ENCODE measurements around the gene KRTAP10-5.
"Not testable (repeated sequence)": the region's sequence is repeated elsewhere in the genome, so short reads cannot be mapped to it uniquely, and the experiment has no call there.

KRTAP10-5 gene

DNA sequence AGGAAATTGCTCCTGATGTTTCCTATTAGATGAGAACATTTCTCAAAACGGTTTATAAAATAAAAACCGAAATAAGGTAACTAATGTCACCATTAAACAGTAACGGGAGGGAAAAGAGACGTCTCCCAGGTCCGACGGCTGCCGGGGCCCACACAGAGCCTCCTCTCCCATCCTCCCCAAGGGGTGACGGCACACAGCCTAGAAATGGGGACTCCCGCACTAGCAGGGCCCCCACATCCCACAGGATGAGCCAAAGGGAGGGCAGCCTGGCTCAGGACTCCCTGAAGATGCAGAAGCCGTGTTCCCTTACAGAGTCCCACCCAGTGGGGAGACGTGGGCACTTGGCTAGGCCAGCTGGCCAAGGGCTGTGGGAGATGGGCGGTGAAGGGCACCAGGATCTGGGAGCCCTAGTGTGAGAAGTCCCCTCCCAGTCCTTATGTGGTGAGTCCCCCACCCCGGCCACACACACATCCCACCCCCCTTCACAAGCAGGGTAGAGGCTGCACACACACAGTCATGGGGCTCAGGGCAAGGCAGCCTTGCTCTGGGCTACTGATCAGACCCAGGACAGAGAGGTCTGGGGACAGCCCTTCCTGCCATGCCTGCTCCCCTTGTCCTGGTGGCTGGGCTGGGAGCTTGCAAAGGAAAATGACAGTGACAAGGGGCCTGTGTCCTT, 25.1 kb downstream of the KRTAP10-5 start:
- FAIRE-seq: no peak
- no peak for DNase-seq (ENCODE audit: insufficient read length, low spot score)
- TF ChIP-seq, protein P1, sequence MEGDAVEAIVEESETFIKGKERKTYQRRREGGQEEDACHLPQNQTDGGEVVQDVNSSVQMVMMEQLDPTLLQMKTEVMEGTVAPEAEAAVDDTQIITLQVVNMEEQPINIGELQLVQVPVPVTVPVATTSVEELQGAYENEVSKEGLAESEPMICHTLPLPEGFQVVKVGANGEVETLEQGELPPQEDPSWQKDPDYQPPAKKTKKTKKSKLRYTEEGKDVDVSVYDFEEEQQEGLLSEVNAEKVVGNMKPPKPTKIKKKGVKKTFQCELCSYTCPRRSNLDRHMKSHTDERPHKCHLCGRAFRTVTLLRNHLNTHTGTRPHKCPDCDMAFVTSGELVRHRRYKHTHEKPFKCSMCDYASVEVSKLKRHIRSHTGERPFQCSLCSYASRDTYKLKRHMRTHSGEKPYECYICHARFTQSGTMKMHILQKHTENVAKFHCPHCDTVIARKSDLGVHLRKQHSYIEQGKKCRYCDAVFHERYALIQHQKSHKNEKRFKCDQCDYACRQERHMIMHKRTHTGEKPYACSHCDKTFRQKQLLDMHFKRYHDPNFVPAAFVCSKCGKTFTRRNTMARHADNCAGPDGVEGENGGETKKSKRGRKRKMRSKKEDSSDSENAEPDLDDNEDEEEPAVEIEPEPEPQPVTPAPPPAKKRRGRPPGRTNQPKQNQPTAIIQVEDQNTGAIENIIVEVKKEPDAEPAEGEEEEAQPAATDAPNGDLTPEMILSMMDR (IDR thresholded peaks at IDR 0.05; ENCODE audit: insufficient read depth, missing control alignments): no peak

DNA sequence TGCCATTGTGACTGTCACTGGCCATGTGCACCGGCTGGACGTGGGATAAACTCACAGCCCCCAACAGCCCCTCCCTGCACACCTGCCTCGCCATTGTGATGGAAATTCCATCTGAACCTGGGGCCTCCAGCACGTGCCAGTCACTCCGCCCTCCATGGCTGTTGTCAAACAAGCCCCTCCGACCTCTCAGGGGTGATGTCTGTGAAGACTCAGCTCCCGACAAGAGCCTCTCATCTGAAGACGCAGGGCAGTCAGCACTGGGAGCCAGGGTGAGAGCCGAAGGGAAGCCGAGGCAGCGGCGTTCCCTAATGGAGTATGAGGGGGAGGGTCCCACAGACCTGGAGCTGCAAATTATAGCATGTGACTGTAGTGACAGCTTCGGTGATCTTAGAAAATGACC, 27.7 kb downstream of the KRTAP10-5 start:
- no peak for DNase-seq (ENCODE audit: insufficient read length, low spot score)
- no peak for FAIRE-seq
- TF ChIP-seq, protein P1 (IDR thresholded peaks at IDR 0.05; ENCODE audit: insufficient read depth, missing control alignments): no peak

DNA sequence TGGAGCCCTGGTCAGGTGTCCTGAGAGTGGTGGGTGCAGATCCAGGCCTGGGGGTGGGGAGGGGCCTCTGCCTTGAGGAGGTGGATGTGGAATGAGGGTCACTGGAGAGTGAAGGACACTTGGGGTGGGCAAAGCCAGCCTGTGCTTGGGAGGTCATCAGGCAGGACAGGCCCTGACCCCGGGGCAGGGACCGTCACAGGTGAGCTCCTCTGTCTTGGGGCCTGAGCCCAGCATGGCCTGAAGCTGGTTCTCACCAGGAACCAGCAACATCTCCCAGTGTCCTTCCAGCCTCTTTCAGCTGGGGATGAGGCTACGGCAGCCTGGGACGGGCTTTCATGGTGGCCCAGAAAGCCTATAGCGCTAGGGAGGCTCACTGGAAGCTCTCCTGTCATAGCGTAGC, 28.3 kb downstream of the KRTAP10-5 start:
- DNase-seq (ENCODE audit: insufficient read length, low spot score): no peak
- TF ChIP-seq, protein P1 (IDR thresholded peaks at IDR 0.05; ENCODE audit: insufficient read depth, missing control alignments): no peak
- FAIRE-seq: no peak

DNA sequence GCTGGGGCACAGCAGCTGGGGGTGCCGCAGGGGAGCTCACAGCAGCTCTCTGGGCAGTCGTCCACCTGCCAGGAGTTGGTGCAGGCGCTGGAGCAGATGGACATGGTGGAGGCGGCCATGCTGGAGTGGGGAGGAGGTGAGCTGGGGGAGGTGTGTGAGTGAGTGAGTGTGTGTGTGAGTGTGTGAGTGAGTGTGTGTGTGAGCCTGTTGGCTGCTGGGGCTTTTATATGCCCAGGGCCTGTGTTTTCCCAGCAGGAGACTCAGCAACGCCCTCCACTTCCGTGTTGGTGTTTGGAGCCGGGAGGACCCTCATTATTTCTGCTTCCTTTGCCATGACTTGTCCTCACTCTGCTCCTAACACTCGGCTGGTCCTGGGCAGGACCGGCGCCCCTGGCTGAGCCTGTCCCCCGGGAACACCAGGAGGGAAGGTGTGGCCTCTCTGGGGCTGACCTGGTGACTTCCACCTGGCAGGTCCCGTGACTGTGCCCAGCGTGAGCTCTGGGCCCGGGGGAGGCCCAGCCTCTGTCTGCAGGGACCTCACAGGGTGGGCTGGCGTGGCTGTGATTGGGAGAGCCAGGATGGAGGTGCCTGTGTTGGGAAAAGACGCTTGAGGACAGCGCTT, 29.0 kb downstream of the KRTAP10-5 start, which contains the start of gene KRTAP10-2:
Gene KRTAP10-2 (minus strand): TSS at position 166 of the 622 bp plus-strand sequence. CDS start 47 bp downstream, at position 119.
- DNase-seq (ENCODE audit: insufficient read length, low spot score) (no peak), FAIRE-seq (no peak)
- TF ChIP-seq, protein P1 (IDR thresholded peaks at IDR 0.05; ENCODE audit: insufficient read depth, missing control alignments): no peak

DNA sequence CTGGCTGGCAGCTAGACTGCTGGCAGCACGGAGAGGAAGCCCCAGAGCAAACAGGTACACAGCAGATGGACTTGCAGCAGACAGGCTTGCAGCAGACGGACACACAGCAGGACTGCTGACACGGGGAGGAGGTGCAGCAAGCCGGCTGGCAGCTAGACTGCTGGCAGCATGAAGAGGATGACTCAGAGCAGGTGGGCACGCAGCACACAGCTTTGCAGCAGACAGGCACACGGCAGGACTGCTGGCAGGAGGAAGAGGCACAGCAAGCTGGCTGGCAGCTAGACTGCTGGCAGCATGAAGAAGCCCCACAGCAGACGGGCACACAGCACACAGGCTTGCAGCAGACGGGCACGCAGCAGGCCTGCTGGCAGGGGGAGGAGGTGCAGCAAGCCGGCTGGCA, 29.6 kb downstream of the KRTAP10-5 start:
- DNase-seq (ENCODE audit: insufficient read length, low spot score) (no peak), FAIRE-seq (no peak)
- TF ChIP-seq, protein P1 (IDR thresholded peaks at IDR 0.05; ENCODE audit: insufficient read depth, missing control alignments): no peak

DNA sequence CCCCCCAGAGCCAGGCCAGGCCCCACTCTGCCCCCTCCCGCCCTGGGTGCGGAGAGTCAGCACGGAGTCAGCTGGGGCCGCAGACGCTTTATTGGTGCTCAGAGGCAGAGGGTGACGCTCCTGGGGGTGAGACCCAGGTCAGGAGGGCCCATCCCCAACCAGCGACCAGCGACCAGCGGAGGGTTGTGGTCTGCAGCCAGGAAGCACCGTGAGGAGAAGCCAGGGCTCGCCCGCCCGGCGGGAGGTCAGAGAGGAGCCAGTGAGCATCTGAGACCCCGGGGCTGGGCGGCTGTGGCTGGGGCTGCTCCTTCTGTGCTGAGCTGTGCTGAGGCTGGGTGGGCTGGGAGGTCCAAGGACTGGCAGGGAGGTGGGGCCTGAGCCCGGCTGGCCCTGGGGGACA, 30.1 kb downstream of the KRTAP10-5 start:
- not testable (repeated sequence) for FAIRE-seq; DNase-seq (ENCODE audit: insufficient read length, low spot score)

DNA sequence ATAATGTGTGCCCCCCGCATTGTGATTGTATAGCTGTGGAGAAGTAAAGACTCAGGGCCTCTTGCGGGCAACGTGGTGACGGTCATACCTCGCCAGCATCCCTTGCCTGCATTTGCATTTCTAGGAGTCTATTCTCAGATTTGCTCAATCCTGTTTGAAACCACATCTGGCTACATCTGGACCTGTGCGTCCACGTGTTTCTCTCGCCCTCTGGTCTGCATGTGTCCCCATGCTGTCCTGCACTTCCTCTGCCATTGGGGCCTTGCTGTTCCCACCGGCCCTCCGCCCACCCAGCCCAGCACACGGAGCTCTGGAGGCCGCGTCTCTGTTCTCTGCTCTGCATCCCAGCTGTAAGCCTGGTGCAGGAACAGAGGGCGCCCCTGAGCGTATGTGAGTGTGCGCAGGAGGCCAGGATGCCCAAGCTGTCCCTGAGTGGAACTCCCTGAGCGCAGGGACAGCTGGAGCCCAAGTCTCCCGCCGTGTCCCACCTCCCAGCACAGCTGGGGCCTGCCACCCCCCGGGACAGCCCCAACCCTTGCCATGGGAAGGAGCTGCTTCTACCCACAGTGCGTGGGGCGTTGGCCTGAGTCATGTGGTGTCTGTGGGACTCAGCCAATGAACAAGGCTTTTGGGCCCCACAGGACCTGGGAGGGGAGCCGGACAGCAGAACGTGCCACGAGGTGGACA, 30.7 kb downstream of the KRTAP10-5 start:
- DNase-seq (ENCODE audit: insufficient read length, low spot score): no peak
- TF ChIP-seq, protein P1 (IDR thresholded peaks at IDR 0.05; ENCODE audit: insufficient read depth, missing control alignments): no peak
- no peak for FAIRE-seq

All from D721Med (cell line).